HL-60 (cell line): ENCODE measurements around the gene TPX2.

Experiments
- DNase-seq, 2 experiments: peaks; one replicate each; pipeline ENCODE4 v3.0.0-alpha.2; 2010 to 2020; ENCODE audit warnings: low read depth in 1 of 2, low spot score in 1 of 2
- H3K27ac ChIP-seq: fragments of 250-450 bp; sonication (Bioruptor Pico); replicated peaks from 2 replicates; pipeline ENCODE4 v1.5.1; 2020; ENCODE audit warnings: mild to moderate bottlenecking, moderate library complexity
- H3K27me3 ChIP-seq: fragments of 250-450 bp; sonication (Bioruptor Pico); 2 replicates; pipeline ENCODE4 v1.5.1; 2021; ENCODE audit warnings: mild to moderate bottlenecking, moderate library complexity; ENCODE audit not compliant: insufficient read depth, poor library complexity, severe bottlenecking
- H3K4me3 ChIP-seq: replicated peaks from 2 replicates; pipeline ENCODE4 v1.5.1; 2011; ENCODE audit warnings: mild to moderate bottlenecking, control low read depth, low read length; ENCODE audit not compliant: insufficient read depth
- GABPA ChIP-seq: IDR thresholded peaks from 2 replicates; pipeline ENCODE4 v1.6.1; 2012; ENCODE audit warnings: low read depth
- POLR2AphosphoS5 ChIP-seq: IDR thresholded peaks from 2 replicates; pipeline ENCODE4 v1.6.1; 2012; ENCODE audit warnings: low read depth
- SPI1 ChIP-seq: IDR thresholded peaks from 2 replicates; pipeline ENCODE4 v1.6.1; 2012; ENCODE audit warnings: low read depth, mild to moderate bottlenecking, borderline replicate concordance
- TF ChIP-seq, protein P1 (sequence below): IDR thresholded peaks from 2 replicates; pipeline ENCODE4 v1.6.1; 2012; ENCODE audit warnings: low read depth; ENCODE audit not compliant: insufficient replicate concordance
- TF ChIP-seq, protein P2 (sequence below): IDR thresholded peaks from one replicate; pipeline ENCODE4 v1.5.1; 2011; ENCODE audit warnings: low read length, control low read depth, inconsistent platforms; ENCODE audit not compliant: insufficient read depth

Gene TPX2

DNA sequence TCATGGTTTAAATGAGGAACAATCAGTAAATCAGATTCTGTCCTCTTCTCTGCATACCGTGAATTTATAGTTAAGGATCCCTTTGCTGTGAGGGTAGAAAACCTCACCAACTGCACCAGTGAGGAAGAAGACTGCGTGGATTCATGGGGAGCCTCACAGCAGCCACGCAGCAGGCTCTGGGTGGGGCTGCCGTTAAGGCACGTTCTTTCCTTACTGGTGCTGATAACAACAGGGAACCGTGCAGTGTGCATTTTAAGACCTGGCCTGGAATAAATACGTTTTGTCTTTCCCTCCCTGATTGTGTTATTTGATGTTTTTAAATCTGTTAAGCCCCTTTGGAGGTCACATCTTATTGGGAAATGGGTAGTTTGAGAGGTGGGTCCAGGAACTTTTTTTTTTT is 62.4 kb downstream of the TPX2 start:
- TF ChIP-seq GABPA (no peak), SPI1 (no peak), POLR2AphosphoS5 (no peak)
- TF ChIP-seq, protein P1, sequence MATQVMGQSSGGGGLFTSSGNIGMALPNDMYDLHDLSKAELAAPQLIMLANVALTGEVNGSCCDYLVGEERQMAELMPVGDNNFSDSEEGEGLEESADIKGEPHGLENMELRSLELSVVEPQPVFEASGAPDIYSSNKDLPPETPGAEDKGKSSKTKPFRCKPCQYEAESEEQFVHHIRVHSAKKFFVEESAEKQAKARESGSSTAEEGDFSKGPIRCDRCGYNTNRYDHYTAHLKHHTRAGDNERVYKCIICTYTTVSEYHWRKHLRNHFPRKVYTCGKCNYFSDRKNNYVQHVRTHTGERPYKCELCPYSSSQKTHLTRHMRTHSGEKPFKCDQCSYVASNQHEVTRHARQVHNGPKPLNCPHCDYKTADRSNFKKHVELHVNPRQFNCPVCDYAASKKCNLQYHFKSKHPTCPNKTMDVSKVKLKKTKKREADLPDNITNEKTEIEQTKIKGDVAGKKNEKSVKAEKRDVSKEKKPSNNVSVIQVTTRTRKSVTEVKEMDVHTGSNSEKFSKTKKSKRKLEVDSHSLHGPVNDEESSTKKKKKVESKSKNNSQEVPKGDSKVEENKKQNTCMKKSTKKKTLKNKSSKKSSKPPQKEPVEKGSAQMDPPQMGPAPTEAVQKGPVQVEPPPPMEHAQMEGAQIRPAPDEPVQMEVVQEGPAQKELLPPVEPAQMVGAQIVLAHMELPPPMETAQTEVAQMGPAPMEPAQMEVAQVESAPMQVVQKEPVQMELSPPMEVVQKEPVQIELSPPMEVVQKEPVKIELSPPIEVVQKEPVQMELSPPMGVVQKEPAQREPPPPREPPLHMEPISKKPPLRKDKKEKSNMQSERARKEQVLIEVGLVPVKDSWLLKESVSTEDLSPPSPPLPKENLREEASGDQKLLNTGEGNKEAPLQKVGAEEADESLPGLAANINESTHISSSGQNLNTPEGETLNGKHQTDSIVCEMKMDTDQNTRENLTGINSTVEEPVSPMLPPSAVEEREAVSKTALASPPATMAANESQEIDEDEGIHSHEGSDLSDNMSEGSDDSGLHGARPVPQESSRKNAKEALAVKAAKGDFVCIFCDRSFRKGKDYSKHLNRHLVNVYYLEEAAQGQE = no peak
- TF ChIP-seq, protein P2, sequence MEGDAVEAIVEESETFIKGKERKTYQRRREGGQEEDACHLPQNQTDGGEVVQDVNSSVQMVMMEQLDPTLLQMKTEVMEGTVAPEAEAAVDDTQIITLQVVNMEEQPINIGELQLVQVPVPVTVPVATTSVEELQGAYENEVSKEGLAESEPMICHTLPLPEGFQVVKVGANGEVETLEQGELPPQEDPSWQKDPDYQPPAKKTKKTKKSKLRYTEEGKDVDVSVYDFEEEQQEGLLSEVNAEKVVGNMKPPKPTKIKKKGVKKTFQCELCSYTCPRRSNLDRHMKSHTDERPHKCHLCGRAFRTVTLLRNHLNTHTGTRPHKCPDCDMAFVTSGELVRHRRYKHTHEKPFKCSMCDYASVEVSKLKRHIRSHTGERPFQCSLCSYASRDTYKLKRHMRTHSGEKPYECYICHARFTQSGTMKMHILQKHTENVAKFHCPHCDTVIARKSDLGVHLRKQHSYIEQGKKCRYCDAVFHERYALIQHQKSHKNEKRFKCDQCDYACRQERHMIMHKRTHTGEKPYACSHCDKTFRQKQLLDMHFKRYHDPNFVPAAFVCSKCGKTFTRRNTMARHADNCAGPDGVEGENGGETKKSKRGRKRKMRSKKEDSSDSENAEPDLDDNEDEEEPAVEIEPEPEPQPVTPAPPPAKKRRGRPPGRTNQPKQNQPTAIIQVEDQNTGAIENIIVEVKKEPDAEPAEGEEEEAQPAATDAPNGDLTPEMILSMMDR = no peak
- Histone ChIP-seq H3K27me3 (no peaks in the 10 kb centered on the region), H3K27ac (no peak overlapping the region), H3K4me3 (no peak overlapping the region)
- DNase-seq = no peak

DNA sequence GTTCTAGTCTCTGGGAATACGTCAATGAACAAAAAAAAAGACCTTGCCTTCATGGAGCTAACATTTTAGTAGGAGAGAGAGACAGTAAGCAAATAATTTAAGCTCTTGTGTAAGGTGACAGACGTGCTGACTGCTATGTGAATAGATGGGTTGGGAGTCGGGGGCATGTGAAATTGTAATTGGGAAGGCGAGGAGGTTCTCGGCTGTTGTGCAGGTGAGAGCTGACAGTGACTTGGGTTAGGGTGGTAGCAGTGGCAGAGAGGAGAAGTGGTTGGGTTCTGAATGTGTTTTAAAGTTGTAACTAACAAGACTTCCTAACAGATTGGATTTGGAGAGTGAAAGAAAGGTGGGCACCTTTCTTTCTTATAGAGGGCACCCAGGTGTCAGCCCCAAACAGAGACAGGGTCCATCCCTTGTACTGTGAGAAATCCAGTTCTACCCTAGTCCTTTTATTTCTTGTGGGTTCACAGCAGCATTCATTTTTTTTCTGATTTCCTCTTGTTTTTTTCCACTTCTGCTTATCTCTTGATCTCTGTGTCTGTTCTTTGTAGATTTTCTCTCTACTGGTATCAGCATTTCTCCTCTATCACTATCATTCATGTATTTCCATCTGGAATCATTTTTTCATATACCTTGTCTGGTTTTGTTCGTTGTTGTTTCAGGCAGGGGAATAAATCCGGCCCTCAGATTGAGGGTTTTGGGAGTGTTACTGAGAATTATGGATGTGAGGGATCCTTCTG is 64.6 kb downstream of the TPX2 start:
- Histone ChIP-seq H3K27me3 (no peaks in the 10 kb centered on the region), H3K27ac (no peak overlapping the region), H3K4me3 (no peak overlapping the region)
- TF ChIP-seq, protein P1 = no peak
- TF ChIP-seq GABPA (no peak), POLR2AphosphoS5 (no peak), SPI1 (peak; percentile 27; the same call in 1 of the 2 replicates)
- TF ChIP-seq, protein P2 = no peak
- no peak for DNase-seq

DNA sequence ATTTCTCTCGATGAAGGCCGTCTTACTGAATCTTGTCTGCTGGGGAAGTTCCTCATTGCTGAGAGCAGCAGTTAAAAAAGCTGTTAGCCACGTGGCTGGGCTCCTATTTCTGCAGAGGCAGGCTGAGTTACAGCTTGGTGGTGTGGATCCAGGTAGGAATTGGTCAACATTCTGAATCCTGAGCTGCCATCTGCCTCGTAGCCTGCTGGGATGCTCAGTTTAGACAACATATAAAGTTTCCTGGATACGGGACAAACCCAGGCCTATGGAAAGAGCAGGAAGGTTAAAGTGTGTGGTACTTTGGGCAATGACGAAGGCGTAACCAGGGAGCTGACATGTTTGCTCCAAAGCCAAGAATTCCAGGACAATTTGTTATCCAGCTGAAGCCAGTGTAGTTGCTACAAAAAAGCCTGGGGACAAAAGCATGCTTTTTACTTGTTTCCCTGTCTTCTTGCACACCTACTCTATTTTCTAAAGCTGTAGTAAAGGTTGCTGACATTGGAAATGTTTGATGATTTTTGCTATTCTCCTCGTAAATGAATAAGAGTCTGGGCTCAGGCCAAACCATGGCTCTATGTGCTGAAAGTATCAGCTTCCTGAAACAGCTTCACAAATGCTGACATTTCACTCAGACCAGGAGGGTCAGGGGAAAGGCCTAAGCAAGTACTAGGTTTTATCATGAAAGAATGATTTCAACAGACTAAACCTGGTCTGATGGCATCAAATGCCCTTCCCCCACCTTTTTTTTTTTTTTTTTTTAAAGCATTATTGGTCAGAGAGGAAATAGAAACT is 67.7 kb downstream of the TPX2 start:
- no peak overlapping the region for H3K4me3 ChIP-seq
- no peaks in the 10 kb centered on the region for H3K27me3 ChIP-seq
- 0 out of 2 replicates have a peak, but pooled peaks have one; percentile 14 for TF ChIP-seq POLR2AphosphoS5
- TF ChIP-seq, protein P2 = no peak
- DNase-seq = peak; percentile 28 to 78
- H3K27ac ChIP-seq = peak overlapping the region; percentile 63
